Smooth muscle cell (in vitro differentiated cells): ENCODE data around the gene NAALAD2. TPM values are rescaled to one million over a fixed set of nuclear protein-coding genes. Genes with fewer than 3 reads are reported as not detected.
A peak's percentile ranks its signal among the peaks of the same experiment; 100 is the strongest.
"Not testable (repeated sequence)": the region's sequence is repeated elsewhere in the genome, so short reads cannot be mapped to it uniquely, and the experiment has no call there.

Experiments
- DNase-seq: peaks from one replicate; lab custom pipeline; 2025; ENCODE audit not compliant: unreplicated experiment; lab: John Stamatoyannopoulos, UW
- H2AFZ ChIP-seq: fragments of 200-600 bp; sonication (generic); 2 replicates; pipeline ENCODE4 v1.6.0; 2016; ENCODE audit warnings: antibody characterized with exemption, low read depth, mild to moderate bottlenecking
- H3F3A ChIP-seq: fragments of 200-600 bp; sonication (generic); 2 replicates; pipeline ENCODE4 v1.6.0; 2017; ENCODE audit warnings: antibody characterized with exemption, low read depth
- H3K27ac ChIP-seq: fragments of 200-600 bp; sonication (generic); 2 replicates; pipeline ENCODE4 v1.5.1; 2016; ENCODE audit warnings: low read depth, mild to moderate bottlenecking
- H3K27me3 ChIP-seq: fragments of 200-600 bp; sonication (generic); 2 replicates; pipeline ENCODE4 v1.6.1; 2016; ENCODE audit warnings: low read depth, mild to moderate bottlenecking
- H3K36me3 ChIP-seq: fragments of 200-600 bp; sonication (generic); 2 replicates; pipeline ENCODE4 v1.5.1; 2016; ENCODE audit warnings: low read depth
- H3K4me1 ChIP-seq: fragments of 200-600 bp; sonication (generic); 2 replicates; pipeline ENCODE4 v1.5.1; 2016; ENCODE audit warnings: low read depth
- H3K4me2 ChIP-seq: fragments of 200-600 bp; sonication (generic); 2 replicates; pipeline ENCODE4 v1.6.0; 2016; ENCODE audit warnings: mild to moderate bottlenecking
- H3K4me3 ChIP-seq: fragments of 200-600 bp; sonication (generic); 2 replicates; pipeline ENCODE4 v1.5.1; 2016; ENCODE audit warnings: mild to moderate bottlenecking
- H3K79me2 ChIP-seq: fragments of 200-600 bp; sonication (generic); 2 replicates; pipeline ENCODE4 v1.6.0; 2016; ENCODE audit warnings: low read depth, mild to moderate bottlenecking
- H3K9ac ChIP-seq: fragments of 200-600 bp; sonication (generic); 2 replicates; pipeline ENCODE4 v1.6.0; 2016; ENCODE audit warnings: low read depth
- H3K9me3 ChIP-seq: fragments of 200-600 bp; sonication (generic); replicated peaks from 2 replicates; pipeline ENCODE4 v1.5.1; 2016; ENCODE audit warnings: low read depth
- H4K20me1 ChIP-seq: fragments of 200-600 bp; sonication (generic); 2 replicates; pipeline ENCODE4 v1.6.0; 2016; ENCODE audit warnings: low read depth
- WGBS: methylation state at CpG from one replicate; pipeline ENCODE4 v1.1.7; 2016; ENCODE audit warnings: low lambda C conversion rate; 5-methylcytosine and 5-hydroxymethylcytosine counted together
- polyA plus RNA-seq: library from polyadenylated mRNA; unstranded; fragments of >200 nt; fragmentation: Nextera tagmentation; extraction: Ambion mirVana; gene quantifications from 2 replicates; pipeline ENCODE4 v1.2.1, GENCODE V29; 2016
- total RNA-seq: library from RNA; depleted of rRNA; stranded (reverse); fragments of >200 nt; gene quantifications from 2 replicates; pipeline ENCODE4 v1.2.3, GENCODE V29; 2014
- TF ChIP-seq, protein P1 (sequence below): fragments of 200-600 bp; sonication (generic); IDR thresholded peaks from 2 replicates; pipeline ENCODE4 v1.5.1; 2017; ENCODE audit warnings: borderline replicate concordance, mild to moderate bottlenecking, antibody characterized with exemption; ENCODE audit not compliant: insufficient read depth, poor library complexity, severe bottlenecking

NAALAD2 gene
- total and polyA plus RNA-seq, 2 experiments from 2014 or later = 1.3 to 9.6 TPM

DNA sequence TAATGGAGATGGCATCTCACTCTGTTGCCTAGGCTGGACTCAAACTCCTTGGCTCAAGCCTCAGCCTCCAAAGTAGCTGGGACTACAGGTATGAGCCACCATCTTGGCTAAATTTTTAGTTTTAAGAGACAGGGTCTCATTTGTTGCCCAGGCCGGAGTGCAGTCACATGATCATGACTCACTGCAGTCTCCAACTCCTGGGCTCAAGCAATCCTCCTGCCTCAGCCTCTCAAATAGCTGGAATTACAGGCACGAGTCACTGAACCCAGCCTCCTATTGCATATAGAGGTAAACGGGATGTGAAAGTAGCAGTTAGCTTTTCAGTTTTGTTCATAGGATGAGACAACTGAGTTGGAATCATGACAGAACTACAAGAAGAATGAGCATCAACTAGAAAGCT is 9.5 kb upstream of the NAALAD2 start:
- Histone ChIP-seq H3K27me3 (no peaks in the 10 kb centered on the region), H3K9ac (no peak overlapping the region), H3K79me2 (no peaks in the 10 kb centered on the region), H3K4me1 (no peaks in the 10 kb centered on the region), H3K4me2 (no peak overlapping the region), H3F3A (no peaks in the 10 kb centered on the region), H3K9me3 (no peaks in the 10 kb centered on the region), H3K4me3 (no peak overlapping the region), H4K20me1 (no peaks in the 10 kb centered on the region), H3K27ac (no peak overlapping the region), H3K36me3 (no peaks in the 10 kb centered on the region), H2AFZ (no peak overlapping the region)
- no peak for DNase-seq
- TF ChIP-seq, protein P1, sequence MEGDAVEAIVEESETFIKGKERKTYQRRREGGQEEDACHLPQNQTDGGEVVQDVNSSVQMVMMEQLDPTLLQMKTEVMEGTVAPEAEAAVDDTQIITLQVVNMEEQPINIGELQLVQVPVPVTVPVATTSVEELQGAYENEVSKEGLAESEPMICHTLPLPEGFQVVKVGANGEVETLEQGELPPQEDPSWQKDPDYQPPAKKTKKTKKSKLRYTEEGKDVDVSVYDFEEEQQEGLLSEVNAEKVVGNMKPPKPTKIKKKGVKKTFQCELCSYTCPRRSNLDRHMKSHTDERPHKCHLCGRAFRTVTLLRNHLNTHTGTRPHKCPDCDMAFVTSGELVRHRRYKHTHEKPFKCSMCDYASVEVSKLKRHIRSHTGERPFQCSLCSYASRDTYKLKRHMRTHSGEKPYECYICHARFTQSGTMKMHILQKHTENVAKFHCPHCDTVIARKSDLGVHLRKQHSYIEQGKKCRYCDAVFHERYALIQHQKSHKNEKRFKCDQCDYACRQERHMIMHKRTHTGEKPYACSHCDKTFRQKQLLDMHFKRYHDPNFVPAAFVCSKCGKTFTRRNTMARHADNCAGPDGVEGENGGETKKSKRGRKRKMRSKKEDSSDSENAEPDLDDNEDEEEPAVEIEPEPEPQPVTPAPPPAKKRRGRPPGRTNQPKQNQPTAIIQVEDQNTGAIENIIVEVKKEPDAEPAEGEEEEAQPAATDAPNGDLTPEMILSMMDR = no peak
- 84% methylated on average over 3 of the region's 3 CpGs for WGBS

DNA sequence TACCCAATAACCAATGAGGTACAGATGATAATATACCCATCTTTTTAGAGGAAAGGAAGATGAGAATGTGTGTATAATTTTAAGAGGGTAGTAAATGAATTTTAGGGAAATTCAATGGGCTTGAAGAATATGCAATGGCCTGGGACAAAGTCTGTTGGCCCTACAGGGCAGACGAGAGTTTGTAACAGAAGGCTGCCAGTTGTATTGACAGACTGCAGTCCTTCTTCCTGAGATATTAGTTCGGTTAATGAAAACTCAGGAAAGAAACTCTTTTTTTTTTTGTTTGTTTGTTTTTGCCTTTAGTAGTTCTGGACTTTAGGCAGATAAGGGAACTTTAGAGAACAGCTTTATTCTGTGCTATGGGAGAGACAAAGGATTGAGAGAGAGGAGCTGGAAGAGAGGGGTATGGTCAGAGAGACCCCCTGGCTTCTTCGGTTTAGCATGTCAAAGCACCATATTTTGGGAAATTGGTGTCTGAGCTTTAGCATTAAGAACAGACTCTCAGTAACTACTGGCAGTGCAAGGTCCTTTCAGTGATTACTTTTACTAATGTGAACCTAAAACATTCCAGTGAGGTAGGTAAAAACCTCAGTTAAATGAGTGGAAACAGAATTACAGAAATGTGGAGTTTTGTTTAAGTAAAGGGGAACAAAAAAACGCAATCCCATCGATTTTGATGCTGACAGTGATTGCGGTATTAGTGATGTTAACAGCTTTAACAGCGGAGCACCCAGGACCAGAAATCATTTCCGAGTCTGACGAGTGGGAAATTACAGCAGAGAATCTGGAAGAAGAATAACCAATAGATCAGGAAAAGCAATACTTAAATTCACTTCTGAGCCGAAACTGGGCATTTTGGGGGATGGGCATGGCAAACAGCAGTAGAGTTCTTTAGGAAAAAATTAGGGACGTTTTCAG is 644 bp upstream of the NAALAD2 start:
- Histone ChIP-seq H3F3A (no peaks in the 10 kb centered on the region), H4K20me1 (no peaks in the 10 kb centered on the region), H3K4me2 (peak overlapping the region; percentile 87), H3K36me3 (no peaks in the 10 kb centered on the region), H3K9me3 (no peaks in the 10 kb centered on the region), H3K9ac (no peak overlapping the region), H3K27ac (no peak overlapping the region), H3K79me2 (peaks cover 5% of the 10 kb centered on the region), H3K4me3 (peak overlapping the region; percentile 80), H3K27me3 (no peaks in the 10 kb centered on the region), H3K4me1 (peaks cover 8% of the 10 kb centered on the region), H2AFZ (peak overlapping the region; percentile 88)
- DNase-seq = no peak
- WGBS = 17% methylated on average over 11 of the region's 11 CpGs
- TF ChIP-seq, protein P1 = no peak

- H4K20me1 ChIP-seq = no peaks in the 10 kb centered on the region
- H3K4me3 ChIP-seq = peak overlapping the region; percentile 80
- 4% methylated on average over 5 of the region's 5 CpGs for WGBS
- H3K9ac ChIP-seq = peak overlapping the region; percentile 6
- no peak overlapping the region for H3K27ac ChIP-seq
- peaks cover 8% of the 10 kb centered on the region for H3K4me1 ChIP-seq
- H3K4me2 ChIP-seq = peak overlapping the region; percentile 87
- H3K79me2 ChIP-seq = peaks cover 8% of the 10 kb centered on the region
- no peak for DNase-seq
- no peaks in the 10 kb centered on the region for H3F3A ChIP-seq
- H3K9me3 ChIP-seq = no peaks in the 10 kb centered on the region
- TF ChIP-seq, protein P1 = no peak
- peak overlapping the region; percentile 88 for H2AFZ ChIP-seq
- no peaks in the 10 kb centered on the region for H3K36me3 ChIP-seq
- H3K27me3 ChIP-seq = no peaks in the 10 kb centered on the region
These were observed 553 bp downstream of the NAALAD2 start for GRCh38 chr11:90135016-90135415.

DNA sequence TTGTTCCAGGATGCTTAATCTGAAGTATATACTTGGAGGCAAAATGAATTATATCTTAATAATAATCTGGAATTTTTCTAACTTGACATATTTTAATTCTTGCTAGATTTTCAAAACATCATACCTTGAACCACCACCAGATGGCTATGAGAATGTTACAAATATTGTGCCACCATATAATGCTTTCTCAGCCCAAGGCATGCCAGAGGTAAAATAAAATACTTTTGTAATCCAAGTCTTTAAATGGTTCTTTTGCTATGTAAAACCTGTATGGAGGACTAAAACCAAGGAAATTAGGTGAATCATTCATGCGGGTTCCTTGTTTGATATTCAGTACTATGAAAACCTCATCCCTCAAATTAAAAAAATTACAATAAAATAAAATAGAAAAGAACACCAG is 14.4 kb downstream of the NAALAD2 start:
- no peak overlapping the region for H3K4me2 ChIP-seq
- H3K79me2 ChIP-seq = no peaks in the 10 kb centered on the region
- no peak overlapping the region for H3K27ac ChIP-seq
- TF ChIP-seq, protein P1 = peak; percentile 6
- no peaks in the 10 kb centered on the region for H3K9me3 ChIP-seq
- 88% methylated on average over 1 of the region's 1 CpG for WGBS
- no peaks in the 10 kb centered on the region for H3K27me3 ChIP-seq
- H3K9ac ChIP-seq = no peak overlapping the region
- no peak overlapping the region for H3K4me3 ChIP-seq
- H3F3A ChIP-seq = no peaks in the 10 kb centered on the region
- DNase-seq = no peak
- no peaks in the 10 kb centered on the region for H3K4me1 ChIP-seq
- H3K36me3 ChIP-seq = no peaks in the 10 kb centered on the region
- no peaks in the 10 kb centered on the region for H4K20me1 ChIP-seq
- no peak overlapping the region for H2AFZ ChIP-seq

DNA sequence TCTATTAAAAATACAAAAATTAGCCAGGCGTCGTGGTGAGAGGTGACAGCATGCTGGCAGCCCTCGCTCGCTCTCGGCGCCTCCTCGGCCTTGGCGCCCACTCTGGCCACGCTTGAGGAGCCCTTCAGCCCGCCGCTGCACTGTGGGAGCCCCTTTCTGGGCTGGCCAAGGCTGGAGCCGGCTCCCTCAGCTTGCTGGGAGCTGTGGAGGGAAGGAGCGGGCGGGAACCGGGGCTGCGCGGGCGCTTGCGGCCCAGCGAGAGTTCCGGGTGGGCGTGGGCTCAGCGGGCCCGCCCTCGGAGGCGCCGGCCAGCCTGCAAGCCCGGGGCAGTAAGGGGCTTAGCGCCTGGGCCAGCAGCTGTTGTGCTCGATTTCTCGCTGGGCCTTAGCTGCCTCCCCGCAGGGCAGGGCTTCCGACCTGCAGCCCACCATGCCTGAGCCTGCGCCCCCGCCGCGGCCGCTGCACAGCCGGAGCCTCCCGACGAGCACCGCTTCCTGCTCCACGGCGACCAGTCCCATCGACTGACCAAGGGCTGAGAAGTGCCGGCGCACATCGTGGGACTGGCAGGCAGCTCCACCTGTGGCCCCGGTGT is 32.6 kb downstream of the NAALAD2 start:
- not testable (repeated sequence) for H4K20me1 ChIP-seq, H3K4me3 ChIP-seq, H3K79me2 ChIP-seq, H3K36me3 ChIP-seq, H3K27ac ChIP-seq, H3K4me2 ChIP-seq, H3K9ac ChIP-seq, DNase-seq, H2AFZ ChIP-seq, H3K27me3 ChIP-seq, H3F3A ChIP-seq, H3K9me3 ChIP-seq, H3K4me1 ChIP-seq
- WGBS = 96% methylated on average over 44 of the region's 49 CpGs
